ENCODE data around the gene HDHD3.

HDHD3 gene

GRCh38 chr9:113363336-113363735 is 13.4 kb downstream of the HDHD3 start:
- no peak for DNase-seq (ENCODE audit: low spot score)

DNA sequence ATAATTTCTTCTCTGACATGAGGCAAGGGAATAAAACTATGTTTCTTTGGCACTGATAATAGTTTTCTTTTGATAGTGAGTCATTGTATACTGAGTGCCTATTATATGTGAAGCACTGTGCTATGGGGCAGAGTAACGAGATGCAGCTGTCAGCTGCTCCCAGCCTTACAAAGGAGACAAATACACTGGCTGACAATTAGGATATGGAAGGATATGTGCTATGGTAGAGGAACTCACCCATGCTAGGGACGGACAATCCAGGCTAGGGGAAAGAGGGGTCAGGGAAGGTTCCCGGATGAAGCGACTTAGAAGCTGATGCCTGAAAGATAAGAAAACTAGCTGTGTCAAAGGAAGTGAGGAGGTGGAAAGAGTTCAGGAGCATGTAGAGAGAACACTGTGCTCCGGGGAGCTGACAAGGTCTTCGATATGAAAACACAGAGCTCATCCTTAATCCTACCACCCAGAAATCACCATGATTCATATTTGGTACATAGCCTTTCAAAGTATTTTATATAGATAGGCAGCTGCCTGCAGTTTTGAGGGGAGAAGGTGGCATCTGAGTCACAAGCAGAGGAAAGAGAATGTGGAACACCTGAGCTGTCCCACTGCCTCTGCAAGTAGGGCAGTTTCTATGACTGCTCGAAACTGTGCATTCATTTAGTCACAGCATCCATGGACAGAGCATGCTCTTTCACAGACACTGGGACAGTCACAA is 15.3 kb downstream of the HDHD3 start:
- no peak for DNase-seq (ENCODE audit: low spot score)

DNA sequence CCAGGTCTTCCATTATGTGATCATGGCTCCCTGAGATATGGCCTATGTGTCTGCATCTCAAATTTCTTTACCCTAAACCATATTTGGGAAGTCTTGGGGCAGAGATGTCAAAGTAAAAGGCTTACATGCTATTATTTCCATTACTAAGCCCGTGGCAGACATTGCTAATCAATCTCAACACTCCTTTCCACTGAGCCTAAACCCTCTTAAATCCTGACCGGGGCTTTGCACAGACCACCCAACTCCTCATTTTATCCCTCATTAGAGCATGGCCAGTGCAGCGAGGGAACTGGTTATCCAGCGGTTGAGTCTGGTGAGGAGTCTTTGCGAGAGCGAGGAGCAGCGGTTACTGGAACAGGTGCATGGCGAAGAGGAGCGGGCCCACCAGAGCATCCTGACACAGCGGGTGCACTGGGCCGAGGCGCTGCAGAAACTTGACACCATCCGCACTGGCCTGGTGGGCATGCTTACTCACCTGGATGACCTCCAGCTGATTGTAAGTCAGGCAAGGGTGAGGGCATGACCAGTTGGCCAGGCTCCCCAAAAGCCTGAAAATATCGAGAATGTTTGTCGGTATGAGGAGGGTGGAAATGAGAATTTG is 16.4 kb downstream of the HDHD3 start:
- no peak for DNase-seq (ENCODE audit: low spot score)

DNA sequence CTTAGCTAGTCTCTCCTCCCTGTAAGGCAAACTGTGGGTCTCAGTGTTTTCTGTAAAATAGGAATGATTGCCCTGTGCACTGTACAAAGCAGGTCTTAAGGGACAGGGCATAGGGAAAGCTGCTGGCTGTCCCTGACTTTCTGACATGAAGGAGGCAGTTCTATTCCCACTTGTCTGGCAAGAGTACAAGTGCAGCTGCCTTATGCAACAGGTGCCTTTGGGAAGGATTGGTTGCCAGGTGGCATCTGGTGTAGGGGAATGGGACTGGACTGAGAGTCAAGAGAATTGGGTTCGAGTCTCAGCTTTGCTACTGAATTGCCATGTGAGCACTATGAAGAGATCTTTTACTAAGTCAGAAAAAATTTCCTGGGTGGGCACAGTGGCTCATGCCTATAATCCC is 17.4 kb downstream of the HDHD3 start:
- no peak for DNase-seq (ENCODE audit: low spot score)

GRCh38 chr9:113356686-113357292 is 20.0 kb downstream of the HDHD3 start:
- no peak for DNase-seq (ENCODE audit: low spot score)

DNA sequence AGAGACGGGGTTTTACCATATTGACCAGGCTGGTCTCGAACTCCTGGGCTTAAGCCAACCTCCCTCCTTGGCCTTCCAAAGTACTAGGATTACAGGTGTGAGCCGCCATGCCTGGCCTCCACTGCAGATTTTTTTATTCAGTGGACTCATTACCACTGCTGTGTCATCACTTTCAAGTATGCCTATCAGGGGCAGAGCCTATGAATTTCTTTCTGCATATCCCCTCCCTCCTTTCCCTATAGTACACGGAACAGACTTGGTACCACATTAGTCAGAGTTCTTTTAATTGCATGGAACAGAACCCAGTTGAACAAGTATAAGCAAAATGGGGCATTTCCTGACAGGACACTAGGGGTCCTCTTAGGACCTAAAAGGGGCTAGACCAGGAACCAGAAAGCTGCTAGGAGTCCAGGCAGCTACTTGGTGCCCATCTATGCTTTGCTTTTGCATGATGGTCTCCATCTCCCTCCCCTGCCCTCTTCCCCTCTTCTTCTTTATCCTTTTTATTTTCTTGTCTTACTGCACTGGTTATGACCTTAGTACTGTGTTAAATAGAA is 21.7 kb downstream of the HDHD3 start:
- no peak for DNase-seq (ENCODE audit: low spot score)

DNA sequence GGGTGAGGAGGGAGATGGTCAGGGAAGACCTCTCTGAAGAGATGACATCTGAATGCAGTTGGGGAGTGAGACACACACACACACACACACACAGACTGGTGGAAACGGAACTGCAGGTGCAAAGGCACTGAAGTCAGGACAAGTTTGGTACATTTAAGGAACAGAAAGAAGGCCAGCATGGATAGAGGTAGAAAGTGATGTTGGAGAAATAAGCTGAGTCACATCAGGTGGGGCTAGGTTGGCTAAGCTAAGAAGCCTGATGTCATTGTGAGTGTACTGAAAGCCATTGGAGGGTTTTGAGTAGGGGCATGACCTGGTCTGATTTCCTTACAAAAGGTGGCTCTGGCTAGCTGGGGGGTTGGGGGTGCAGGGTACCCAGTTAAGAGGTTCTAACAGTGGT is 24.4 kb downstream of the HDHD3 start:
- DNase-seq (ENCODE audit: low spot score) = no peak

DNA sequence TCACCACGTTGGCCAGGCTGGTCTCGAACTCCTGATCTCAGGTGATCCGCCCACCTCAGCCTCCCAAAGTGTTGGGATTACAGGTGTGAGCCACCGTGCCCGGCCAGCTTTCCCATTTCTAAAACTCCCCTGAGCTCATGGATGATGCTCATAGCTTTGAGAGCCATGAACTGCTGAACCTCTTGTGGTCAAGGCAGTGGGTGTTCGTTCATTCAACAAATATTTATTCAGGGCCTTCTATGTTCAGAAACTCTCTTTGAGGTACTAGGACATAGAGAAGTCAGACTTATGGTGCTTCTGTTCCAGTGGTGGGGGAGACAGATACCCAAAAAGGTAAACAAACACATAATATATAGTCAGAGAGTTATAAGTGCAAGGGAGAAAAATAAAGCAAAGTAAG is 24.8 kb downstream of the HDHD3 start:
- no peak for DNase-seq (ENCODE audit: low spot score)

DNA sequence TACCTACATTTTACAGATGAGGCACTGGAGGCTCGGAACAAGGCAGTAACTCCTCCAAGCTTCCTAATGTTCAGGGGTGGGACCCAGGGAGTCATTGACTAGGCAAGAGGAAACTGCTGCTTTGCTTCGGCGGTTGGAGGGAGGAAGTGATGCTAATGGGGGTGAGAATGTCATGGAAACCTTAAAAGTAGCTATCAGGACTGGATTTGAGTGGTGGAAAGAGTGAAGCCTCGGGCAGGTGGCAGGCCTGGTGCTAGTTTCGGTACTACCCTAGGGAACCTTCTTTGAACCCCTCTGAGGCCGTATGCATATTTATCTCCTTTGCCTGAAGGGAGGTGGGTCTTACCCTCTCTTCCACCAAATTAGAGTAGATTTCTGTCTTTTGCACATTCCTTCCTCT is 25.8 kb downstream of the HDHD3 start:
- DNase-seq (ENCODE audit: low spot score) = peak; percentile 18

DNA sequence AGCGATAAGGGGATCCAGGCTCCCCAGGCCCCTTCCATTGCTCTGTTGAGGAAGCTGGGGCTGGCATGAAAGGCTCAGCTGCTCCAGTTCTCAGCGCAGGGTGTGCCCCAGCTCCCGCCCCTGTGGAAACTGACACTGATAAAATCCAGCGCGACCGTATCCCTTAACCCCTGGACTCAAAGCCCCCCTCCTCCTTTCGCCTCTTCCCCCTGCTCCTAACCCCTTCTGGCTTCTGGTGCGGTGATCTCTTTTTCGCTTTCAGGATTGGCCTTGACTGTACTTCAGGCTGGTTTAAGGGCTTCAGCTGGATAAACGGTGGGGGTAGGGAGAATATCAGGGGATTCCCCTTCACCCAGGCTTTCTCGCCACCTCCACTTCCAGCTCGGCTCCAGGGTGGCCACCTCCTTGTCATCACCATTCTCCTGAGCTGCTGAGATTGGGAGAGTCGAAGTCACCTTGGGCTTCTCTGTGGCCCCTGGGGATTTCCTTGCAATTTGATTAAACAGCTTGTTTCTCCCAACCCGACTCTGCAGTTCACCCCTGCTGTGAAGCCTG is 26.6 kb downstream of the HDHD3 start:
- no peak for DNase-seq (ENCODE audit: low spot score)

DNA sequence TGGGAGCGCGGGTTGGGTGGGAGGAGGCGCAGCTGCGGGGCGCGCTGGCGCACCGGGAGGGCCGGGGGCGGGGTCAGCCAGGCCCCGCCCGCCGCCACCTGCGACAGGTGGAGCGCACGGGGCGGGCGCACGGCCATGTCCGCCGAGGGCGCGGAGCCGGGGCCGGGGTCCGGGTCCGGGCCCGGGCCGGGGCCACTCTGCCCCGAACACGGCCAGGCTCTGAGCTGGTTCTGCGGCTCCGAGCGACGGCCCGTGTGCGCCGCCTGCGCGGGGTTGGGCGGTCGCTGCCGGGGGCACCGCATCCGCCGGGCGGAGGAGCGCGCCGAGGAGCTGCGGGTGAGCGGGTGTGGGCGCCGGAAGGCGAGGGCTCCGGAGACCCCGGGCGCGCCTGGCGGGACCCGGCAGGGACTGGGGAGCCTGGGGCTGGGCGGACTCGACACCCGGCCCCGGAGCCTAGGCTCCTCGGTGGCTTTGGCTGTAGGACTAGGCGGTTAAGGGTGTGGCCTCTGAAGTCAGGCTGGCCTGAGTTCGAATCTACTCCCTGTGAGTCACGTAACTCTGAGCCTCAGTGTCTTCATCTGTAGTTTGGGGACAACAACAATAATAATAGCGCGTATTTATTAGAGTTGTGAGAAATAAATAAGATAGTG is 27.2 kb downstream of the HDHD3 start, which contains the start of gene BSPRY:
Gene BSPRY (plus strand): TSS at position 97 of the 650 bp plus-strand sequence. CDS start 39 bp downstream, at position 136.
- DNase-seq (ENCODE audit: low spot score) = no peak

GRCh38 chr9:113349066-113349444 is 27.7 kb downstream of the HDHD3 start:
- DNase-seq (ENCODE audit: low spot score) = no peak

- DNase-seq (ENCODE audit: low spot score) = no peak
Measured at GRCh38 chr9:113348437-113348836, 28.3 kb downstream of the HDHD3 start.

GRCh38 chr9:113345671-113346070 is 31.1 kb downstream of the HDHD3 start:
- no peak for DNase-seq (ENCODE audit: low spot score)

DNA sequence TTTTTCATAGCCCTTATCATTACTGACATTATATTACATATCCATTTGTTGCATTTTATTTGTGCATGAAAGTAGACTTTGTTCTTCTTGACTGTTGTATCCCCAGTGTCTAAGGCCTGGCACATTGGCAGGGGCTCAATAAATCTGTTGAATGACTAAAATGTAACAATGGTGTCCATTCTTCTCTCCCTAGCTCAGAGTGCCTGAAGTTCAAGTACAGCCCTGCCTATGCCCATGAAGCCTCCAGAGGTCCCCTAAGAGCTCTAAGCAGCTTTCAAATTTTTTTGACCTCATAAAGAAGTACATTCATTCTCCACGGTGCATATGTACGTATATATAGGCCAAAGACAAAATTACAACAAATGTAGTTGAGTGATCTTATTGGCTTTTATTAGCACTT is 31.6 kb downstream of the HDHD3 start:
- DNase-seq (ENCODE audit: low spot score) = no peak

DNA sequence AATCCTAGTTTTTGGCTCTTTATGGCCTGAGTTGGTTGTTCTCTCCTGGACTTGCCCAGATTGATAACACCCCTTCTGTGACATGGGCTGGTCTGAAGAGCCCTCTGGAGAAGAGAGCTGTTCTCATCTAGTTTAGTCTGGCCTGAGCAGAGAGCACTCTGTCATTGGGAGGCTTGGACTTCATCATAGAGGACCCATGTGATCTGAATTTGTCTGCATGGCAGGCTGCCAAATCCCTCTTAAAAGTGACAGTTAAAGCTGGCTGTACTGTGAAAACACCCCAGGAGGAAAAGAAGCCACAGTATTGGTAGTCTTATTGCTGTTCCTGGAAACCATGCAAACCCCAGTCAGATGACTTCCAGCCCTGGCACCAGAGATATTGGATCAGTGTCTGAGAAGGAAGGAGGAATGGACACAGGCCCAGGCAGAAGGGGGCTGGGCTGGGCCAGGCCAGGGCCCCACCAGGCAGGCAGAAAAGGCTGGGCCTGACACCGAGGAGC is 33.0 kb downstream of the HDHD3 start:
- DNase-seq (ENCODE audit: low spot score) = no peak

- peak; percentile 39 for DNase-seq (ENCODE audit: low spot score)
Measured at GRCh38 chr9:113341712-113342410, 34.9 kb downstream of the HDHD3 start.

DNA sequence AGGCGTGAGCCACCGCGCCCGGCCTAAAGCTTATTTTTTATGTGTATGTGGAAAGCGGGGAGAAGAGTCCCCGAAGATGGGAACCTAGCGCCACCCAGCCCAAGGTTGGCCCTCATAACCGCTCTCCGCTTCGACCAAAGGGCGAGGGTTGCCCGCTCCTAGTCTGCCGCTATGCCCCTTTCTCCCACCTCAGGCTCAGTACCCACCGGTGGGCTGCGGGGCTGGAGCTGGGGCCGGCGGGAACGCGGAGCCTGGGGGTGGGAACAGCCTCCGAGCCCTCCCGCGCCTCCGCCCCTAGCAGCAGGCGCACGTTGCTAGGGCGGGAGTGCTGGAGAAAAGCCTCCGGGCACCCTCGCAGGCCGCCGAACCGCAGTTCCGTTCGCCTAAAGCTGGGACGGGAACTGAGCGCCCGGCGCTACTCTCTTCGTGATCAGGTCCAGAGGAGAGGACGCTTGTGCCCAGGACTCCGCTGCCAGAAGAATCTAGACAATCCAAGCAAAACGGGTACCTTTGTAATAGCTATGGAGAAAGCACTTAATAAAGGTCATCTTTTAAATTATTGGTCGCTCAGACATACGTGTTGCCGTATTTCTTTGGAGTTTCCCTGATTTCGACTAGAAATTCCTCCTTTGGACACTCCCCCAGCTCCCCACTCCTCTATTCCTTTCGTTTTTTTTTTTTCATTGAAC is 36.6 kb downstream of the HDHD3 start, which contains the start of gene WDR31:
Gene WDR31 (minus strand): TSS at position 265 of the 689 bp plus-strand sequence. CDS start 8,253 bp downstream, outside the sequence.
- peak; percentile 73 for DNase-seq (ENCODE audit: low spot score)

GRCh38 chr9:113337714-113338113 is 39.1 kb downstream of the HDHD3 start:
- no peak for DNase-seq (ENCODE audit: low spot score)

DNA sequence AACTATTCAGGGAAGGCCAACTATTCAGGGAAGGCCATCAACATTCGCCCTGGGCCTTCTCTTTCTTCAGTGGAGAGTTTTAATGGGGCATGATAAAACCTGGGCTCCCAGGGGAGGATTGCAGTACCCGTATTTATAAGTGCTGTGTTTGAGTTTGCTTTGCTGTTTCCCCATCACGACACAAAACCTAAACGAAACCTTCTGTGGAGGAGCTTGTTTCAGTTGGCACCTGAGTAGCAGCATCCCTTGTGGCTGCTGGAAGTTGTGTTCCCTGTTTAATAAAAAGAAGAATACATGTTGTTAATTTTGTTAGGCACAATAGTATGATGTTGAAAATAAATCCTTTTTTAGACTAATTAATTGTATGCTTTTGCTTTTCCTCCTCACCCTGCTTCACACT is 45.0 kb downstream of the HDHD3 start:
- DNase-seq (ENCODE audit: low spot score) = no peak
